Erythroblast (primary cell): ENCODE data around the gene SYNE2.

Experiments used
- GATA1 ChIP-seq: IDR thresholded peaks from 2 replicates; pipeline ENCODE4 v1.6.1; 2011; ENCODE audit warnings: low read depth, mild to moderate bottlenecking, control low read depth, low read length, moderate library complexity
- POLR2A ChIP-seq: IDR thresholded peaks from 2 replicates; pipeline ENCODE4 v1.6.1; 2011; ENCODE audit warnings: mild to moderate bottlenecking, low read length

GRCh38 chr14:63974176-63974575 lies 121.4 kb downstream of the SYNE2 start:
- TF ChIP-seq POLR2A, result no peak
- no peak for TF ChIP-seq GATA1
